Panc1 (cell line): ENCODE data around the gene MAOB.

ENCODE experiments used
- REST ChIP-seq, 2 experiments: IDR thresholded peaks; 2 replicates each; pipeline ENCODE4 v1.6.1; 2011 to 2012; ENCODE audit warnings: low read depth in 2 of 2, control low read depth in 1 of 2, low read length in 1 of 2, mild to moderate bottlenecking in 1 of 2, moderate library complexity in 1 of 2; ENCODE audit not compliant: insufficient read depth in 1 of 2
- TCF7L2 ChIP-seq: IDR thresholded peaks from 2 replicates; pipeline ENCODE4 v1.6.1; 2011; ENCODE audit warnings: mild to moderate bottlenecking, low read depth, low read length, inconsistent platforms
- TF ChIP-seq, protein P1 (sequence below): fragments of 450-650 bp; IDR thresholded peaks from 2 replicates; pipeline ENCODE4 v1.5.1; 2017; ENCODE audit warnings: mild to moderate bottlenecking

DNA sequence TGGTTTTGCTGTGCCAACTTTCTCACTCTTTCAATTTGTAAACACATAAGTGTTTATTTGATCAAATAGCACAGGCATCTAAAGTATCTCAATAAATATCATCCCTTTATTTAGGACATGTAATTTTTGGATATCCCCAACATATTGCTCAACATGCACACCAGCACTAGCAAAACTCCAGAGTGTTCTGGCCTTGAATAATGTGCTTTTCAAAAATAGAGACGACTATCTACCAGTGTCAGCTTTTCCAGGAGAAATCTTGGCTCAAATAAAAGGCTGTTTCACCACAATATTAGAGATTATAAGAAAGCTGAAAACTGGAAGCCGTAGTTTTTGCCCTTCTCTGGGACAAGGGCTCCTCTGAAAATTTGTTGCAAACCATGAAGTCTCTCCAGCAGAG is 67.0 kb downstream of the MAOB start:
- TF ChIP-seq, protein P1, sequence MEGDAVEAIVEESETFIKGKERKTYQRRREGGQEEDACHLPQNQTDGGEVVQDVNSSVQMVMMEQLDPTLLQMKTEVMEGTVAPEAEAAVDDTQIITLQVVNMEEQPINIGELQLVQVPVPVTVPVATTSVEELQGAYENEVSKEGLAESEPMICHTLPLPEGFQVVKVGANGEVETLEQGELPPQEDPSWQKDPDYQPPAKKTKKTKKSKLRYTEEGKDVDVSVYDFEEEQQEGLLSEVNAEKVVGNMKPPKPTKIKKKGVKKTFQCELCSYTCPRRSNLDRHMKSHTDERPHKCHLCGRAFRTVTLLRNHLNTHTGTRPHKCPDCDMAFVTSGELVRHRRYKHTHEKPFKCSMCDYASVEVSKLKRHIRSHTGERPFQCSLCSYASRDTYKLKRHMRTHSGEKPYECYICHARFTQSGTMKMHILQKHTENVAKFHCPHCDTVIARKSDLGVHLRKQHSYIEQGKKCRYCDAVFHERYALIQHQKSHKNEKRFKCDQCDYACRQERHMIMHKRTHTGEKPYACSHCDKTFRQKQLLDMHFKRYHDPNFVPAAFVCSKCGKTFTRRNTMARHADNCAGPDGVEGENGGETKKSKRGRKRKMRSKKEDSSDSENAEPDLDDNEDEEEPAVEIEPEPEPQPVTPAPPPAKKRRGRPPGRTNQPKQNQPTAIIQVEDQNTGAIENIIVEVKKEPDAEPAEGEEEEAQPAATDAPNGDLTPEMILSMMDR, result no peak
- TF ChIP-seq REST (IDR thresholded peaks at IDR 0.05; ENCODE audit: insufficient read depth in 1 of 2, low read depth in 2 of 2, low read length in 1 of 2) (no peak), TCF7L2 (no peak)
